ENCODE data around the gene CACNG4.

DNA sequence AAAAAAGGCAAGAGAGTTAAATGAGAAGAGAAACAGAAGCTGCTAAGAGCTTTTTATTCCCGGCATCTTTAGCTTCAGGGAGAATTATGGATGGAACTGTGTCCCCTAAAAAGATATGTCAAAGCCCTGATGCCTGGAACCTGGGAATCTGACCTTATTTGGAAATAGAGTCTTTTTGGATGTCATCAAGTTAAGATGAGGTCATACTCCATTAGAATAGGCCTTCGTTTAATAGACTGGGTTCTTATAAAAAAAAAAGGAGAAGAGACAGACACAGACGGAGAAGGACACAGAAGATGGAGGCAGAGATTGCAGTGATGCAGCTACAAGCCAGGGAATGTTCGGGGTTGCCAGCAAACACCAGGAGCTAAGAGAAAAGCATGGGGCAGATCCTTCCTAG, 24.6 kb downstream of the CACNG4 start:
- TF ChIP-seq, protein P1, sequence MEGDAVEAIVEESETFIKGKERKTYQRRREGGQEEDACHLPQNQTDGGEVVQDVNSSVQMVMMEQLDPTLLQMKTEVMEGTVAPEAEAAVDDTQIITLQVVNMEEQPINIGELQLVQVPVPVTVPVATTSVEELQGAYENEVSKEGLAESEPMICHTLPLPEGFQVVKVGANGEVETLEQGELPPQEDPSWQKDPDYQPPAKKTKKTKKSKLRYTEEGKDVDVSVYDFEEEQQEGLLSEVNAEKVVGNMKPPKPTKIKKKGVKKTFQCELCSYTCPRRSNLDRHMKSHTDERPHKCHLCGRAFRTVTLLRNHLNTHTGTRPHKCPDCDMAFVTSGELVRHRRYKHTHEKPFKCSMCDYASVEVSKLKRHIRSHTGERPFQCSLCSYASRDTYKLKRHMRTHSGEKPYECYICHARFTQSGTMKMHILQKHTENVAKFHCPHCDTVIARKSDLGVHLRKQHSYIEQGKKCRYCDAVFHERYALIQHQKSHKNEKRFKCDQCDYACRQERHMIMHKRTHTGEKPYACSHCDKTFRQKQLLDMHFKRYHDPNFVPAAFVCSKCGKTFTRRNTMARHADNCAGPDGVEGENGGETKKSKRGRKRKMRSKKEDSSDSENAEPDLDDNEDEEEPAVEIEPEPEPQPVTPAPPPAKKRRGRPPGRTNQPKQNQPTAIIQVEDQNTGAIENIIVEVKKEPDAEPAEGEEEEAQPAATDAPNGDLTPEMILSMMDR (IDR thresholded peaks at IDR 0.05): no peak
- TF ChIP-seq EP300 (IDR thresholded peaks at IDR 0.05; ENCODE audit: low read depth) (no peak), POLR2A (IDR thresholded peaks at IDR 0.05) (no peak), POLR2AphosphoS5 (IDR thresholded peaks at IDR 0.05) (no peak)
